Mesenchymal stem cell (in vitro differentiated cells and primary cell): ENCODE data around the gene ASTN2.
A peak's percentile ranks its signal among the peaks of the same experiment; 100 is the strongest.

Experiments
- DNase-seq: peaks from one replicate; pipeline ENCODE4 v3.0.0-alpha.2; 2013
- H2AFZ ChIP-seq: one replicate; pipeline ENCODE4 v1.6.1; 2013; ENCODE audit warnings: low read depth, mild to moderate bottlenecking, control low read depth, inconsistent platforms, low read length, moderate library complexity
- H2AK5ac ChIP-seq: 2 replicates; pipeline ENCODE4 v1.6.1; 2013; ENCODE audit warnings: low read length, moderate library complexity, mild to moderate bottlenecking, inconsistent platforms; ENCODE audit not compliant: severe bottlenecking
- H2BK120ac ChIP-seq: one replicate; pipeline ENCODE4 v1.6.1; 2013; ENCODE audit warnings: low read depth, mild to moderate bottlenecking, inconsistent platforms, low read length, moderate library complexity
- H2BK12ac ChIP-seq, 2 experiments: one replicate each; pipeline ENCODE4 v1.6.1; 2013; ENCODE audit warnings: inconsistent platforms in 2 of 2, low read length in 2 of 2, mild to moderate bottlenecking in 2 of 2, moderate library complexity in 2 of 2, control low read depth in 1 of 2
- H2BK15ac ChIP-seq: one replicate; pipeline ENCODE4 v1.6.1; 2013; ENCODE audit warnings: mild to moderate bottlenecking, low read depth, inconsistent platforms; ENCODE audit not compliant: poor library complexity, severe bottlenecking
- H2BK5ac ChIP-seq: 2 replicates; pipeline ENCODE4 v1.6.1; 2013; ENCODE audit warnings: low read depth, mild to moderate bottlenecking, low read length, control low read depth, inconsistent platforms; ENCODE audit not compliant: poor library complexity, severe bottlenecking
- H3K14ac ChIP-seq, 2 experiments: one replicate each; pipeline ENCODE4 v1.6.1; 2013; ENCODE audit warnings: inconsistent platforms in 2 of 2, low read length in 2 of 2, control low read depth in 1 of 2, mild to moderate bottlenecking in 1 of 2, moderate library complexity in 1 of 2
- H3K18ac ChIP-seq, 2 experiments: one replicate each; pipeline ENCODE4 v1.6.1; 2013; ENCODE audit warnings: inconsistent platforms in 2 of 2, low read length in 2 of 2, control low read depth in 1 of 2, low read depth in 1 of 2, mild to moderate bottlenecking in 1 of 2
- H3K23ac ChIP-seq, 2 experiments: one replicate each; pipeline ENCODE4 v1.6.1; 2013; ENCODE audit warnings: inconsistent platforms in 2 of 2, low read length in 2 of 2, mild to moderate bottlenecking in 2 of 2, moderate library complexity in 2 of 2, control low read depth in 1 of 2
- H3K27ac ChIP-seq: 2 replicates; pipeline ENCODE4 v1.5.1; 2013; ENCODE audit warnings: mild to moderate bottlenecking, moderate library complexity, low read length, control low read depth, inconsistent platforms; ENCODE audit not compliant: poor library complexity, severe bottlenecking
- H3K27me3 ChIP-seq, 2 experiments: 2 replicates each; pipeline versions ENCODE4 v1.6.1 to v1.7.0; 2013; ENCODE audit warnings: low read length in 2 of 2, mild to moderate bottlenecking in 2 of 2, moderate library complexity in 2 of 2, control low read depth in 1 of 2, inconsistent platforms in 1 of 2; ENCODE audit not compliant: control insufficient read depth in 1 of 2, insufficient read depth in 1 of 2
- H3K36me3 ChIP-seq, 2 experiments: 2 replicates each; pipeline versions ENCODE4 v1.6.1 to v1.7.0; 2013; ENCODE audit warnings: low read length in 2 of 2, control low read depth in 1 of 2, inconsistent platforms in 1 of 2, low read depth in 1 of 2, mild to moderate bottlenecking in 1 of 2; ENCODE audit not compliant: insufficient read depth in 2 of 2, control insufficient read depth in 1 of 2
- H3K4ac ChIP-seq, 2 experiments: one replicate each; pipeline ENCODE4 v1.6.1; 2013; ENCODE audit warnings: inconsistent platforms in 2 of 2, low read length in 2 of 2, mild to moderate bottlenecking in 2 of 2, moderate library complexity in 2 of 2, control low read depth in 1 of 2, low read depth in 1 of 2
- H3K4me1 ChIP-seq: 2 replicates; pipeline ENCODE4 v1.6.1; 2013; ENCODE audit warnings: low read depth, low read length, control low read depth; ENCODE audit not compliant: control insufficient read depth, insufficient read depth
- H3K4me2 ChIP-seq: 2 replicates; pipeline ENCODE4 v1.6.1; 2013; ENCODE audit warnings: low read length, mild to moderate bottlenecking, inconsistent platforms; ENCODE audit not compliant: poor library complexity, severe bottlenecking
- H3K4me3 ChIP-seq, 2 experiments: 2 replicates each; pipeline versions ENCODE4 v1.5.1 to v1.7.0; 2013; ENCODE audit warnings: low read length in 2 of 2, mild to moderate bottlenecking in 2 of 2, control low read depth in 1 of 2, low read depth in 1 of 2; ENCODE audit not compliant: insufficient read depth in 1 of 2
- H3K79me1 ChIP-seq: replicated peaks from 2 replicates; pipeline ENCODE4 v1.6.1; 2013; ENCODE audit warnings: mild to moderate bottlenecking, control low read depth, low read length, inconsistent platforms; ENCODE audit not compliant: poor library complexity, severe bottlenecking
- H3K9ac ChIP-seq: 2 replicates; pipeline ENCODE4 v1.7.0; 2013; ENCODE audit warnings: mild to moderate bottlenecking, low read length, moderate library complexity
- H3K9me3 ChIP-seq: 2 replicates; pipeline ENCODE4 v1.7.0; 2013; ENCODE audit warnings: mild to moderate bottlenecking, low read length; ENCODE audit not compliant: control insufficient read depth
- H4K8ac ChIP-seq: one replicate; pipeline ENCODE4 v1.6.1; 2013; ENCODE audit warnings: inconsistent platforms, mild to moderate bottlenecking, low read length, moderate library complexity
- H4K91ac ChIP-seq: one replicate; pipeline ENCODE4 v1.6.1; 2013; ENCODE audit warnings: mild to moderate bottlenecking, low read length, inconsistent platforms
- WGBS: methylation state at CpG from one replicate; pipeline ENCODE4 v1.1.7; 2013; ENCODE audit warnings: mixed read lengths; 5-methylcytosine and 5-hydroxymethylcytosine counted together

Gene ASTN2

GRCh38 chr9:116416421-116416820, 998.4 kb downstream of the ASTN2 start:
- H2BK12ac ChIP-seq, result no peak overlapping the region
- H3K4me2 ChIP-seq, result no peak overlapping the region
- H2BK5ac ChIP-seq, result no peak overlapping the region
- no peak overlapping the region for H2BK15ac ChIP-seq
- H4K91ac ChIP-seq, result no peak overlapping the region
- no peaks in the 10 kb centered on the region for H3K27me3 ChIP-seq
- H3K4me3 ChIP-seq, result no peak overlapping the region
- H3K79me1 ChIP-seq, result no peaks in the 10 kb centered on the region
- H3K9ac ChIP-seq, result no peak overlapping the region
- H2AK5ac ChIP-seq, result no peak overlapping the region
- H3K4ac ChIP-seq, result no peak overlapping the region
- no peak overlapping the region for H2AFZ ChIP-seq
- 100% methylated on average over 1 of the region's 1 CpG for WGBS
- H3K36me3 ChIP-seq, result peaks cover 0 to 17% of the 10 kb centered on the region in 2 experiments
- no peak overlapping the region for H3K23ac ChIP-seq
- H4K8ac ChIP-seq, result no peak overlapping the region
- DNase-seq, result no peak
- H3K14ac ChIP-seq, result no peak overlapping the region
- peaks cover 1% of the 10 kb centered on the region for H3K4me1 ChIP-seq
- no peak overlapping the region for H2BK120ac ChIP-seq
- H3K27ac ChIP-seq, result no peak overlapping the region
- no peaks in the 10 kb centered on the region for H3K9me3 ChIP-seq
- no peak overlapping the region for H3K18ac ChIP-seq

GRCh38 chr9:116414374-116414773, 1000.5 kb downstream of the ASTN2 start:
- Histone ChIP-seq H3K4me1 (peaks cover 3% of the 10 kb centered on the region), H3K18ac (no peak overlapping the region), H2BK12ac (no peak overlapping the region), H2BK15ac (no peak overlapping the region), H4K91ac (no peak overlapping the region), H3K14ac (no peak overlapping the region), H3K27ac (no peak overlapping the region), H3K4me3 (no peak overlapping the region), H3K36me3 (peaks cover 0 to 17% of the 10 kb centered on the region in 2 experiments), H3K9ac (no peak overlapping the region), H3K9me3 (no peaks in the 10 kb centered on the region), H3K23ac (peak overlapping the region in 1 of 2 experiments; percentile 37), H2AK5ac (peak overlapping the region; percentile 22), H3K4me2 (no peak overlapping the region), H2AFZ (no peak overlapping the region), H2BK120ac (no peak overlapping the region), H3K4ac (no peak overlapping the region), H2BK5ac (no peak overlapping the region), H3K79me1 (no peaks in the 10 kb centered on the region), H4K8ac (no peak overlapping the region), H3K27me3 (no peaks in the 10 kb centered on the region)
- DNase-seq, result no peak
- 83% methylated on average over 2 of the region's 2 CpGs for WGBS

DNA sequence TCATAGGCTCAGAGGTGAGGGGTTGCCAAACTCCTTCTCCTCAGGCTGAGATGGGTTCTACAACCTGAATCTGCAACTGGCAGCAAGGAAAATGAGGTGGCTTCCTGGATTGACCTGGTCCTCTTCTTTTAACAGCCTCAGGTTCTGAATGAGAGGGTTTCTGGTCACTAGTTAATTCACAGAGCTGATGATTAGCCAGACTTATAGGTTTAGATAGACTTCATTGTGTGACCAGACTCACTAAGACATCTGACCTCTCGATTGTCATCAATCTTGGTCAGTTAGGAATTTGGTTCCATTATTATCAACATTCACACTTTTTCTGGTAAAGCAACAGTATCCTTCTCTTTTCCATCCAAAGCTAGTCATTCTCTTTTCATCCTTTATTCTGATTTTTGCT, 1003.4 kb downstream of the ASTN2 start:
- 92% methylated on average over 1 of the region's 1 CpG for WGBS
- H4K91ac ChIP-seq, result no peak overlapping the region
- H4K8ac ChIP-seq, result no peak overlapping the region
- no peak overlapping the region for H2AK5ac ChIP-seq
- no peak overlapping the region for H2BK120ac ChIP-seq
- H3K9me3 ChIP-seq, result no peaks in the 10 kb centered on the region
- H2BK5ac ChIP-seq, result no peak overlapping the region
- H2AFZ ChIP-seq, result no peak overlapping the region
- no peak overlapping the region for H3K23ac ChIP-seq
- H3K4me3 ChIP-seq, result no peak overlapping the region
- no peak overlapping the region for H3K4me2 ChIP-seq
- H3K27ac ChIP-seq, result no peak overlapping the region
- H3K4me1 ChIP-seq, result peaks cover 3% of the 10 kb centered on the region
- no peak overlapping the region for H2BK12ac ChIP-seq
- H3K14ac ChIP-seq, result no peak overlapping the region
- H3K36me3 ChIP-seq, result peaks cover 0 to 17% of the 10 kb centered on the region in 2 experiments
- no peak for DNase-seq
- no peak overlapping the region for H3K4ac ChIP-seq
- no peak overlapping the region for H2BK15ac ChIP-seq
- H3K18ac ChIP-seq, result no peak overlapping the region
- no peaks in the 10 kb centered on the region for H3K27me3 ChIP-seq
- no peak overlapping the region for H3K9ac ChIP-seq
- H3K79me1 ChIP-seq, result no peaks in the 10 kb centered on the region

- Histone ChIP-seq H3K4me2 (no peak overlapping the region), H4K8ac (no peak overlapping the region), H3K4me1 (peaks cover 4% of the 10 kb centered on the region), H3K18ac (no peak overlapping the region), H3K36me3 (peaks cover 0 to under 1% of the 10 kb centered on the region in 2 experiments), H3K14ac (no peak overlapping the region), H3K27me3 (no peaks in the 10 kb centered on the region), H2AFZ (no peak overlapping the region), H2BK15ac (no peak overlapping the region), H3K9ac (no peak overlapping the region), H4K91ac (no peak overlapping the region), H3K9me3 (no peaks in the 10 kb centered on the region), H2BK12ac (no peak overlapping the region), H3K4ac (no peak overlapping the region), H3K4me3 (no peak overlapping the region), H3K27ac (no peak overlapping the region), H2AK5ac (no peak overlapping the region), H2BK5ac (no peak overlapping the region), H2BK120ac (no peak overlapping the region), H3K79me1 (no peaks in the 10 kb centered on the region), H3K23ac (no peak overlapping the region)
- no peak for DNase-seq
- 70% methylated on average over 5 of the region's 6 CpGs for WGBS
These were observed 1005.2 kb downstream of the ASTN2 start for GRCh38 chr9:116409638-116410037.
